ENCODE results near the gene FGF18. TPM values are rescaled to one million over a fixed set of nuclear protein-coding genes. Genes with fewer than 3 reads are reported as not detected.

FGF18 gene
- total RNA-seq, 1 donor from 2014 or later: not detected

- no peak for DNase-seq
- ChIA-PET CTCF (no interaction called here), POLR2A (no interaction called here)
- Mint-ChIP-seq H3K27ac (no peak overlapping the region), H3K36me3 (ENCODE audit: low read depth) (no peaks in the 10 kb centered on the region), H3K4me1 (peaks cover 4% of the 10 kb centered on the region), H3K9me3 (no peaks in the 10 kb centered on the region), H3K4me3 (no peak overlapping the region), H3K27me3 (peaks cover 48% of the 10 kb centered on the region)
- intact Hi-C loops (cut with micrococcal nuclease): no loop called here
- no peak for TF ChIP-seq CTCF (IDR thresholded peaks at IDR 0.05)
- ATAC-seq (ENCODE audit: low read depth): no peak
Measured at GRCh38 chr5:171449426-171449825, 30.0 kb downstream of the FGF18 start.

GRCh38 chr5:171450423-171451331 lies 31.2 kb downstream of the FGF18 start:
- ATAC-seq (ENCODE audit: low read depth): no peak
- POLR2A ChIA-PET: no interaction called here
- TF ChIP-seq CTCF (IDR thresholded peaks at IDR 0.05): no peak

GRCh38 chr5:171451421-171451820 lies 32.0 kb downstream of the FGF18 start:
- DNase-seq: no peak
- CTCF ChIA-PET: no interaction called here
- intact Hi-C loops (cut with micrococcal nuclease): no loop called here
- no peak for ATAC-seq (ENCODE audit: low read depth)
- TF ChIP-seq CTCF (IDR thresholded peaks at IDR 0.05): no peak
- POLR2A ChIA-PET: no interaction called here
- no peaks in the 10 kb centered on the region for H3K36me3 Mint-ChIP-seq (ENCODE audit: low read depth)
- no peak overlapping the region for H3K27ac Mint-ChIP-seq
- H3K4me1 Mint-ChIP-seq: peaks cover 4% of the 10 kb centered on the region
- no peaks in the 10 kb centered on the region for H3K9me3 Mint-ChIP-seq
- H3K27me3 Mint-ChIP-seq: peaks cover 54% of the 10 kb centered on the region
- H3K4me3 Mint-ChIP-seq: no peak overlapping the region

More at GRCh38 chr5:171450423-171451331, 31.2 kb downstream of the FGF18 start:
- Mint-ChIP-seq H3K27me3 (peaks cover 52% of the 10 kb centered on the region), H3K27ac (no peak overlapping the region), H3K9me3 (no peaks in the 10 kb centered on the region), H3K36me3 (ENCODE audit: low read depth) (no peaks in the 10 kb centered on the region), H3K4me1 (peaks cover 4% of the 10 kb centered on the region), H3K4me3 (no peak overlapping the region)
- CTCF ChIA-PET: no interaction called here
- intact Hi-C loops (cut with micrococcal nuclease): no loop called here
- DNase-seq: no peak

- Mint-ChIP-seq H3K27me3 (peaks cover 44% of the 10 kb centered on the region), H3K4me3 (no peak overlapping the region)
- CTCF ChIA-PET: no interaction called here
Measured at GRCh38 chr5:171453056-171453725, 33.7 kb downstream of the FGF18 start.

More at GRCh38 chr5:171453056-171453725, 33.7 kb downstream of the FGF18 start:
- intact Hi-C loops (cut with micrococcal nuclease): no loop called here
- ATAC-seq (ENCODE audit: low read depth) (no peak), DNase-seq (no peak)
- Mint-ChIP-seq H3K27ac (no peak overlapping the region), H3K4me1 (peaks cover 4% of the 10 kb centered on the region), H3K36me3 (ENCODE audit: low read depth) (no peaks in the 10 kb centered on the region), H3K9me3 (no peaks in the 10 kb centered on the region)
- POLR2A ChIA-PET: no interaction called here
- no peak for TF ChIP-seq CTCF (IDR thresholded peaks at IDR 0.05)
